GM12865 (cell line): Measurements from ENCODE around the gene GLYR1.

Source experiments
- DNase-seq: peaks from one replicate; pipeline ENCODE4 v3.0.0; 2010; ENCODE audit warnings: low read depth
- H3K4me3 ChIP-seq: 2 replicates; pipeline ENCODE4 v1.5.1; 2011; ENCODE audit warnings: mild to moderate bottlenecking, low read depth, low read length, control low read depth
- CTCF ChIP-seq: IDR thresholded peaks from 2 replicates; pipeline ENCODE4 v1.5.1; 2011; ENCODE audit warnings: low read length, control low read depth, low read depth, inconsistent platforms; ENCODE audit not compliant: insufficient read depth; ENCODE audit errors: missing control alignments

Gene GLYR1

DNA sequence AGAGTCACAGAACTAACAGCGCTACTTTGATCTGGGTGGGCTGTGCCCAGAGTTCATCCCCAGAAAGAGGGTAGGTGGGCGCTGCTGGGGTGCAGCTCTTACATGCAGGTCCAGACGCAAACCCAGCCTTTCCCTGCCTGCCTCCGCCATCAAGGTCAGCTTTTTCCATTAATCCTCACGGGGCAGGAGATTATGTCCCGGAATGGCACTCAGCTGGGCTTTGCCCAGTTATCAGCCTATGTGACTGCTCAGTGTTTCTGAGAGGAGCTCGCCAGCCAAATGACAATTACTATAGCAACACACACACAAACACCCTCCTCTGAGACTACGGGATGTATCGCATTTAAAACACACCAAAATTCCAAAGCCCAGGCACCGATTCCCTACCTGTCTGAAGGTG is 20.1 kb downstream of the GLYR1 start:
- TF ChIP-seq CTCF: no peak

GRCh38 chr16:4826526-4826925 is 20.6 kb downstream of the GLYR1 start:
- no peak for DNase-seq
- H3K4me3 ChIP-seq: no peak overlapping the region
- no peak for TF ChIP-seq CTCF

More for the DNA sequence above, 20.1 kb downstream of the GLYR1 start:
- DNase-seq: no peak
- no peak overlapping the region for H3K4me3 ChIP-seq

DNA sequence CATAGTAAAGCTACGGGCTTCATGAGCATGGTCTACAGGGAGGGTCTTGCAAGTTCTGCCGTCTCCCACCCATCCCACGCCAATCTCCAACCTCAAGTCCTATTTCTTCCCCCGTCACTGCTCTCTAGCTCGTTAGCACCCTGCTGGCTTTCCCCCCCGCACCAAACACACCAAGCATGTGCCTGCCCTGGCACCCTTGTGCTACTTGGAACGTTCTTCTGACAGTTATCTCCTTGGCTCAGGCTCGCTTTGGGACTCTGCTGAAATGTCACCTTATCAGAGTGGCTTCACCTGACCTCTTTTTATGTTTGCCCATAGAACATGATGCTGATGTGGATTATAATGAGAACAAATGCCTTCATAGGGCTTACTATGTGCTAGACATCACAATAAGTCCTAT is 21.9 kb downstream of the GLYR1 start:
- no peak overlapping the region for H3K4me3 ChIP-seq
- no peak for TF ChIP-seq CTCF
- no peak for DNase-seq

DNA sequence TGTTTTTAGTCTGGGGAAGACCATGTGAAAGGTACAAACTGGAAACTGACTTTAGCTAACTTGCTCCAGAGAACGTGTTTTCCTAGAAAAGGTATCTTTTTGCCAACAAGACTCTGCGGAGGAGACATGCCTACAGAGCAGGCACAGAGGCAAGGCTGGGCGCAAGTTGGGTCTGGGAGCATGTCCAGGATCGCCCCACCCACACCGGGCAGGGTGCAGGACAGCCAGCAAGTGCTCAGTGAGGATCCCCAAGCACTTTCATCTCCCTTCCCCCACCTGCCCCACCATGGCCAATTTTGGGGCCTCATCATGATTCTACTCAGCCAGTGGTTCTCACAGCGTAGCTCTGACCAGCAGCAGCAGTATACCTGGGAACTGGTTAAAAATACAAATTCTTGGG is 26.4 kb downstream of the GLYR1 start:
- no peak for DNase-seq
- no peak for TF ChIP-seq CTCF
- no peak overlapping the region for H3K4me3 ChIP-seq

DNA sequence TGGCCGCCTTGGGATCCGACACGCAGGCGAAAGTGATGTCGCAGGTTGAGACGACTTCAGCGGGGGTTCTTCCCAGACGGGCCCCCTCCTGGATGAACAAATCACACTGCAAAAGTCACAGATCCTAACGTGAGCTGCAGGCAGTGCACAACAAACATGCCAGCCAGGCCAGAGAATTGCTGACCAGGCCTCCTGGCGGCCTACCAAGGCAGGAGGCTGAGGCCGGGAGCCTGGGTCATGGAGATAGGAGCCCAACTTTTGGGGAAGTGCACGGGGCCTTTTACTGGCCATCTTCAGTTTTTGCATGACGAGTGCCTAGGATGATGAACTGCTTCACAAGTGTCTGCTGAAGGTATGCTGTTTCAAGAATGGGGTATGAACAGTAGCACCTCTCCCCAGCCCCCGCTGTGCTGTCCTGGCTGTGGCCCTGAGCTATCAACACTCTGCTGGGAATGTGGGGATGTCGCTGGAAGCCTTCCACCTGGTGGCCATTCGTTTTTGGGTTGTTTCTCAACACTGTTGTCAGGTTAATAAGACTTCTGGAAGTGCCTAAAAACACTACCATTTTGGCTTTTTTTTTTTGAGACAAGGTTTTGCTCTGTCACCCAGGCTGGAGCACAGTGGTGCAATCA is 32.4 kb downstream of the GLYR1 start:
- H3K4me3 ChIP-seq: no peak overlapping the region
- TF ChIP-seq CTCF: no peak
- DNase-seq: no peak

GRCh38 chr16:4814046-4814445 is 33.0 kb downstream of the GLYR1 start:
- no peak for DNase-seq
- H3K4me3 ChIP-seq: no peak overlapping the region
- no peak for TF ChIP-seq CTCF
